ENCODE results near the gene BMP5.
A peak's percentile ranks its signal among the peaks of the same experiment; 100 is the strongest.

BMP5 gene

DNA sequence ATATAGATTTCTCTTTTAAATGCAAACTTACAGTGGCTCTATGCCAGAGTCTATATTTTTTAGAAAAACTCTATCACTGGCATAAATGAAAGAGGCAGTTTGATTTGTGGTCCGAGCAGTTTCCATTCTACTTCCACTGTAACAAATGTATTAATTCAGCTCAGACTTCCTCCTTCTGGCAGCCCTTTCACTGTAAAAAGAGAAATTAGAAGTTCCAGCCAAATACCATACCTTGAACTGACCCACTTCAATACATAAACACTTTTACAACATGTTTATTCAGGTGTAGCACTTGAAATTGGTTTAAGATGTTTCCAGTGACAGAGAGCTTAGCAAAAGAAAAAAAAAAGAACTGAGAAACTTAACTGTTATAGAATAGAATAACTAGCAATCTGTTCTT is 99.3 kb downstream of the BMP5 start:
- H4K8ac ChIP-seq (ENCODE audit: low read depth, low read length), result no peak overlapping the region
- H3K79me2 ChIP-seq (ENCODE audit: control insufficient read depth, insufficient read depth, low read length), result no peaks in the 10 kb centered on the region
- no peak overlapping the region for H3K4ac ChIP-seq (ENCODE audit: low read depth, low read length)
- no peak overlapping the region for H3K27ac ChIP-seq (ENCODE audit: low read depth, low read length)
- no peaks in the 10 kb centered on the region for H3K27me3 ChIP-seq (ENCODE audit: insufficient read depth, low read length, poor library complexity)
- H3K4me1 ChIP-seq (ENCODE audit: control insufficient read depth, low read depth, low read length), result no peaks in the 10 kb centered on the region
- H3K4me3 ChIP-seq (ENCODE audit: low read length), result no peak overlapping the region
- no peak overlapping the region for H2BK15ac ChIP-seq (replicated peaks; ENCODE audit: low read depth)
- no peak overlapping the region for H2BK5ac ChIP-seq (ENCODE audit: low read length)
- no peak overlapping the region for H3K9ac ChIP-seq (ENCODE audit: low read length)
- no peak overlapping the region for H4K5ac ChIP-seq (ENCODE audit: low read length)
- H3K4me2 ChIP-seq (ENCODE audit: low read length), result no peak overlapping the region
- H3K23ac ChIP-seq (ENCODE audit: low read length), result no peak overlapping the region
- no peaks in the 10 kb centered on the region for H3K79me1 ChIP-seq (ENCODE audit: low read length)
- no CpG with 5 or more reads among the region's 1 CpG for WGBS (ENCODE audit: extremely low coverage, insufficient coverage, low lambda C conversion rate)
- H3K56ac ChIP-seq (ENCODE audit: low read length), result no peak overlapping the region
- H3K18ac ChIP-seq (ENCODE audit: low read length), result no peak overlapping the region
- no peak overlapping the region for H2AK5ac ChIP-seq (ENCODE audit: low read length)
- no peaks in the 10 kb centered on the region for H3K36me3 ChIP-seq (ENCODE audit: control insufficient read depth, insufficient read depth, low read length)
- DNase-seq, result no peak
- no peak overlapping the region for H2BK120ac ChIP-seq (ENCODE audit: low read depth, low read length)

DNA sequence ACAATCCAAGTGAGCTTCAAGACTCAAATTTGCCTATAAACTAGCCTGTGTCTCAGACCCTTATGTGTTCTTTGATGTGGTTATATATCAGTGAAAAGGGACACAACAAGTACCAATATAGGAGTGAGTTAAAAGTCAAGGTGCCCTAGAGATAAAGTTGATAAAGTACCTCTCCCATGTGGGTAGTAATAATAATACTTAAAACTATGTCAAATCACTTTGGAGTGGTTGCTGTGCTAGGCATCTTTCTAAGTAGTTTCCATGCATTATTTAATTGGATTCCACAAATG is 100.4 kb downstream of the BMP5 start:
- Histone ChIP-seq H4K8ac (ENCODE audit: low read depth, low read length) (no peak overlapping the region), H2BK120ac (ENCODE audit: low read depth, low read length) (no peak overlapping the region), H4K5ac (ENCODE audit: low read length) (no peak overlapping the region), H3K4me3 (ENCODE audit: low read length) (no peak overlapping the region), H3K36me3 (ENCODE audit: control insufficient read depth, insufficient read depth, low read length) (no peaks in the 10 kb centered on the region), H3K79me1 (ENCODE audit: low read length) (no peaks in the 10 kb centered on the region), H3K79me2 (ENCODE audit: control insufficient read depth, insufficient read depth, low read length) (no peaks in the 10 kb centered on the region), H3K4ac (ENCODE audit: low read depth, low read length) (no peak overlapping the region), H3K4me1 (ENCODE audit: control insufficient read depth, low read depth, low read length) (no peaks in the 10 kb centered on the region), H3K56ac (ENCODE audit: low read length) (no peak overlapping the region), H2AK5ac (ENCODE audit: low read length) (no peak overlapping the region), H3K9ac (ENCODE audit: low read length) (no peak overlapping the region), H3K18ac (ENCODE audit: low read length) (no peak overlapping the region), H3K4me2 (ENCODE audit: low read length) (no peak overlapping the region), H3K27me3 (ENCODE audit: insufficient read depth, low read length, poor library complexity) (no peaks in the 10 kb centered on the region), H3K27ac (ENCODE audit: low read depth, low read length) (no peak overlapping the region), H3K23ac (ENCODE audit: low read length) (no peak overlapping the region), H2BK15ac (replicated peaks; ENCODE audit: low read depth) (no peak overlapping the region), H2BK5ac (ENCODE audit: low read length) (no peak overlapping the region)
- no peak for DNase-seq

DNA sequence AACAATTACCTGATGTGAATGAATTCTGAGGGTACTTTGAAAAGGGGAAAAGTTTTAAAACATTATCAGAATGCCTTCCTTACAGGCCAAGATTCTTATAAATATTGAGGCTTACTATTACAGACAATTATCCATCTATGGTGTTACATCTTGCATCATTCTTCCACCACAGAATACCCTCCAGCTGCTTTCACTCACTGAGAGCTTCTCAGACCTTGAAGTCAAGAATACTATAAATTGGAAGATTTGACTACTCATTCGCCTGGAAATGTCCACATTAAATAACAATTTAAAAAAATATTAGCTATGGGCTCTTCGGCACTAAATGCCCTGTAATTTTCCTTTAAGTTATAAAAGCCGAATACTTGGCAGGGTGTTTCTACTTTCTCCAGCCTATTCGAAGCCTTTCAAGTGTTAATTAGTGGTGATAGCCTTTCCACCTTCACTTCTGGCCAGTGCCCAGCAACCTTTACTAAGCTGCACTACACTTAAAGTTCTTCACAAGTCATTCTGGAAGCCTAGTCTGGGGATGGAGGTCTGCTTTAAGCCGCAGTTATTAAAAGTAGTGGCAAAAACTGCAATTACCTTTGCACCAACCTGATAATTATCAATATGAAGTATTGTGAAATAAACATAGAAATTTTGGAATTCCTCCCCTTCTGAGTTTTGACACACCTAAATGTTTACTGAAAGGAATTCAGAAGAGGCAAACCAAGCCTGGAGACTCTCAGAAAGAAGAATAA is 100.9 kb downstream of the BMP5 start:
- H3K9ac ChIP-seq (ENCODE audit: low read length), result no peak overlapping the region
- H3K79me2 ChIP-seq (ENCODE audit: control insufficient read depth, insufficient read depth, low read length), result no peaks in the 10 kb centered on the region
- no peak overlapping the region for H3K4me3 ChIP-seq (ENCODE audit: low read length)
- H2BK120ac ChIP-seq (ENCODE audit: low read depth, low read length), result no peak overlapping the region
- H2BK15ac ChIP-seq (replicated peaks; ENCODE audit: low read depth), result no peak overlapping the region
- H3K4me1 ChIP-seq (ENCODE audit: control insufficient read depth, low read depth, low read length), result no peaks in the 10 kb centered on the region
- no peak overlapping the region for H3K56ac ChIP-seq (ENCODE audit: low read length)
- H3K79me1 ChIP-seq (ENCODE audit: low read length), result no peaks in the 10 kb centered on the region
- no peak overlapping the region for H4K5ac ChIP-seq (ENCODE audit: low read length)
- H3K27me3 ChIP-seq (ENCODE audit: insufficient read depth, low read length, poor library complexity), result no peaks in the 10 kb centered on the region
- H2BK5ac ChIP-seq (ENCODE audit: low read length), result no peak overlapping the region
- no CpG with 5 or more reads among the region's 5 CpGs for WGBS (ENCODE audit: extremely low coverage, insufficient coverage, low lambda C conversion rate)
- H3K36me3 ChIP-seq (ENCODE audit: control insufficient read depth, insufficient read depth, low read length), result no peaks in the 10 kb centered on the region
- no peak overlapping the region for H4K8ac ChIP-seq (ENCODE audit: low read depth, low read length)
- no peak overlapping the region for H3K27ac ChIP-seq (ENCODE audit: low read depth, low read length)
- H2AK5ac ChIP-seq (ENCODE audit: low read length), result no peak overlapping the region
- H3K4ac ChIP-seq (ENCODE audit: low read depth, low read length), result no peak overlapping the region
- peak; percentile 3 for DNase-seq
- H3K23ac ChIP-seq (ENCODE audit: low read length), result no peak overlapping the region
- no peak overlapping the region for H3K18ac ChIP-seq (ENCODE audit: low read length)
- no peak overlapping the region for H3K4me2 ChIP-seq (ENCODE audit: low read length)

DNA sequence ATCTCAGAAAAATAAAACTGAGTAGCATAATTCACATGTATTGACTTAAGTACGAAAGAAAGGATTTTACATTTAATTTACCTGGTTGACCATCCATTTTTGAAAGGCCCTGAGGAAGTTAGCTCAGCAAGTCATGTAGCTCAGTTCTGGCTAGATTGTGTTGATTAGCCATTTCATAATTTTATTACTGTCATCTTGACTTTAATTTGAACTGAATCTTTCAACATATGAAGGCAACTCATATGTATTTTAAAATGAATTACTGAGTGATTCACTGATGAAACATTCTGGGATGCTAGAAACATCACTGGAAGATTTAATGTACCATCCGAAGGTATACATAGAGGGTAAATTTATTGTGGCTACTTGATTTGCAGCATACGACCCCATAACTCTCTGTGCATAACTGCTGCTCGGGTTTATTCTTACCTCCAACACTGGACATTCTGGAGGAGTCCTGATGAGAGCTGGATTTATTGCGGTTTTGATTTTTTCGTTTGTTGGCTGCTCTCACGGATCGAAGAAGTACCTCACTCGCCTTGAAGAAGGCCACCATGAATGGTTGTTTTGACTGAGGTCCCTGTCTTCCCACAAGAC is 101.7 kb downstream of the BMP5 start:
- DNase-seq, result no peak
- Histone ChIP-seq H2AK5ac (ENCODE audit: low read length) (no peak overlapping the region), H3K18ac (ENCODE audit: low read length) (no peak overlapping the region), H3K27me3 (ENCODE audit: insufficient read depth, low read length, poor library complexity) (no peaks in the 10 kb centered on the region), H2BK5ac (ENCODE audit: low read length) (no peak overlapping the region), H4K5ac (ENCODE audit: low read length) (no peak overlapping the region), H3K36me3 (ENCODE audit: control insufficient read depth, insufficient read depth, low read length) (no peaks in the 10 kb centered on the region), H3K79me1 (ENCODE audit: low read length) (no peaks in the 10 kb centered on the region), H3K4ac (ENCODE audit: low read depth, low read length) (no peak overlapping the region), H3K23ac (ENCODE audit: low read length) (no peak overlapping the region), H3K9ac (ENCODE audit: low read length) (no peak overlapping the region), H3K4me1 (ENCODE audit: control insufficient read depth, low read depth, low read length) (no peaks in the 10 kb centered on the region), H3K56ac (ENCODE audit: low read length) (no peak overlapping the region), H4K8ac (ENCODE audit: low read depth, low read length) (no peak overlapping the region), H3K79me2 (ENCODE audit: control insufficient read depth, insufficient read depth, low read length) (no peaks in the 10 kb centered on the region), H3K4me2 (ENCODE audit: low read length) (no peak overlapping the region), H3K4me3 (ENCODE audit: low read length) (no peak overlapping the region), H3K27ac (ENCODE audit: low read depth, low read length) (no peak overlapping the region), H2BK120ac (ENCODE audit: low read depth, low read length) (no peak overlapping the region), H2BK15ac (replicated peaks; ENCODE audit: low read depth) (no peak overlapping the region)
- no CpG with 5 or more reads among the region's 9 CpGs for WGBS (ENCODE audit: extremely low coverage, insufficient coverage, low lambda C conversion rate)

DNA sequence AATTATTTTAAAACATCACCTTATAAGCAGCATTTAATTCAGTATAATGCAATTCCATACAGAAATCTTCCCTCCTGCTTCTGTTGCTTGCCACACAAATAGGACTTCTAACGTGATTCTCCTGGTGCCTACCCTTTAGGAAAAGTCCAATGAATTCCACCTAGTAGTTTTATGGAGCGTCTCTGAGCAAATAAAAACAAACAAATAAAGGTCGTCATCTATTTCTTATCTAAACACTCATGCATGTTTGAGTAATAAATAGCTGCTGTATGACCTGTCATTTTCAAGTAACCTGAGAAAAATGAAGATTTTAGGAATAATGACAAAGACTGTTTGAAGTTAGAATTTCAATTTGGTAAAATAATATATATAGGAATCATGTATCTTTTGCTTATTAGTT is 102.7 kb downstream of the BMP5 start:
- no peak overlapping the region for H3K18ac ChIP-seq (ENCODE audit: low read length)
- H3K4ac ChIP-seq (ENCODE audit: low read depth, low read length), result no peak overlapping the region
- H3K4me1 ChIP-seq (ENCODE audit: control insufficient read depth, low read depth, low read length), result no peaks in the 10 kb centered on the region
- WGBS (ENCODE audit: extremely low coverage, insufficient coverage, low lambda C conversion rate), result no CpG with 5 or more reads among the region's 3 CpGs
- no peak overlapping the region for H4K8ac ChIP-seq (ENCODE audit: low read depth, low read length)
- H3K9ac ChIP-seq (ENCODE audit: low read length), result no peak overlapping the region
- H3K79me1 ChIP-seq (ENCODE audit: low read length), result no peaks in the 10 kb centered on the region
- H3K4me3 ChIP-seq (ENCODE audit: low read length), result no peak overlapping the region
- H3K4me2 ChIP-seq (ENCODE audit: low read length), result no peak overlapping the region
- H2BK120ac ChIP-seq (ENCODE audit: low read depth, low read length), result no peak overlapping the region
- DNase-seq, result no peak
- H3K27me3 ChIP-seq (ENCODE audit: insufficient read depth, low read length, poor library complexity), result no peaks in the 10 kb centered on the region
- no peak overlapping the region for H4K5ac ChIP-seq (ENCODE audit: low read length)
- H3K79me2 ChIP-seq (ENCODE audit: control insufficient read depth, insufficient read depth, low read length), result no peaks in the 10 kb centered on the region
- no peak overlapping the region for H3K23ac ChIP-seq (ENCODE audit: low read length)
- H2BK15ac ChIP-seq (replicated peaks; ENCODE audit: low read depth), result no peak overlapping the region
- H2BK5ac ChIP-seq (ENCODE audit: low read length), result no peak overlapping the region
- no peaks in the 10 kb centered on the region for H3K36me3 ChIP-seq (ENCODE audit: control insufficient read depth, insufficient read depth, low read length)
- H3K27ac ChIP-seq (ENCODE audit: low read depth, low read length), result no peak overlapping the region
- H3K56ac ChIP-seq (ENCODE audit: low read length), result no peak overlapping the region
- H2AK5ac ChIP-seq (ENCODE audit: low read length), result no peak overlapping the region

DNA sequence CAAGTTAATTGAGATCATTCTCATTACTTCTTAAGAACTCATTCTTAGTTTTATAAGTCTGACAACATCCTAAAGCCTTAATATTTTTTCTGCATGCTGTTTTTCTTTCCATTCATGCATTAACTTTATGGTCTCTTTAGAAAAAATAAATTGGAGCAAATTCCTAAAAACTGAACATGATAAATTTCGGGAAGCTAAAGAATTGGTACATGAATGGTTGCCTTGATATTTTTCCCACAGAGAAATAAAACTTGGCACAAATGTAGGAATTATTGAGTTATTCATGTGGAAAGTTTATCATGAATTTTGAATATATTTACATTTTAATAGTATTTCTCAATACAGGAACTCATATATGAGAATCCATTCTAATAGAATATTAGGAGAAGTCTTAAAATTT is 115.9 kb downstream of the BMP5 start:
- no peaks in the 10 kb centered on the region for H3K79me1 ChIP-seq (ENCODE audit: low read length)
- H3K27me3 ChIP-seq (ENCODE audit: insufficient read depth, low read length, poor library complexity), result no peaks in the 10 kb centered on the region
- H3K4me2 ChIP-seq (ENCODE audit: low read length), result no peak overlapping the region
- H3K4me1 ChIP-seq (ENCODE audit: control insufficient read depth, low read depth, low read length), result no peaks in the 10 kb centered on the region
- H2BK15ac ChIP-seq (replicated peaks; ENCODE audit: low read depth), result no peak overlapping the region
- no peak overlapping the region for H3K23ac ChIP-seq (ENCODE audit: low read length)
- H2AK5ac ChIP-seq (ENCODE audit: low read length), result no peak overlapping the region
- no peak overlapping the region for H2BK120ac ChIP-seq (ENCODE audit: low read depth, low read length)
- no peak overlapping the region for H3K4me3 ChIP-seq (ENCODE audit: low read length)
- no peak overlapping the region for H4K8ac ChIP-seq (ENCODE audit: low read depth, low read length)
- H4K5ac ChIP-seq (ENCODE audit: low read length), result no peak overlapping the region
- no peak for DNase-seq
- no peak overlapping the region for H2BK5ac ChIP-seq (ENCODE audit: low read length)
- WGBS (ENCODE audit: extremely low coverage, insufficient coverage, low lambda C conversion rate), result no CpG with 5 or more reads among the region's 1 CpG
- no peak overlapping the region for H3K9ac ChIP-seq (ENCODE audit: low read length)
- H3K56ac ChIP-seq (ENCODE audit: low read length), result no peak overlapping the region
- H3K79me2 ChIP-seq (ENCODE audit: control insufficient read depth, insufficient read depth, low read length), result no peaks in the 10 kb centered on the region
- no peak overlapping the region for H3K18ac ChIP-seq (ENCODE audit: low read length)
- H3K27ac ChIP-seq (ENCODE audit: low read depth, low read length), result no peak overlapping the region
- H3K36me3 ChIP-seq (ENCODE audit: control insufficient read depth, insufficient read depth, low read length), result no peaks in the 10 kb centered on the region
- H3K4ac ChIP-seq (ENCODE audit: low read depth, low read length), result no peak overlapping the region
